Lower leg skin (tissue), 4 donors: ENCODE results near the gene FN3K. TPM values are rescaled to one million over a fixed set of nuclear protein-coding genes. Genes with fewer than 3 reads are reported as not detected.
A peak's percentile ranks its signal among the peaks of the same experiment; 100 is the strongest.

ENCODE experiments used
- DNase-seq, 2 donors: peaks; one replicate each; pipeline ENCODE4 v3.0.0-alpha.2; 2019; ENCODE audit warnings: low spot score in 2 of 2
- H3K4me3 ChIP-seq: fragments of 200-600 bp; sonication (generic); 2 replicates; pipeline ENCODE4 v1.5.1; 2017; ENCODE audit warnings: mild to moderate bottlenecking, low read depth; ENCODE audit not compliant: poor library complexity, severe bottlenecking
- POLR2A ChIP-seq, 2 donors: fragments of 450-650 bp; IDR thresholded peaks; one replicate each; pipeline ENCODE4 v1.6.1; 2016 to 2017; ENCODE audit warnings: antibody characterized with exemption in 2 of 2, mild to moderate bottlenecking in 1 of 2, moderate library complexity in 1 of 2
- WGBS, 2 donors: methylation state at CpG; one replicate each; pipeline ENCODE4 v1.1.5; 2018; 5-methylcytosine and 5-hydroxymethylcytosine counted together
- intact Hi-C: fragments of 100-400 bp; cut with DNase I; formaldehyde crosslinking; loops from one replicate; pipeline ENCODE4 v1.15.0; 2023; ENCODE audit warnings: low total_unique reads
- total RNA-seq, 4 donors: library from RNA; depleted of rRNA; stranded (reverse); fragments of >200 nt; gene quantifications; one replicate each; pipeline ENCODE4 v1.1.0, GENCODE V29; 2016
- TF ChIP-seq, protein P1 (sequence below), 3 donors: fragments of 450-650 bp; IDR thresholded peaks; one replicate each; pipeline ENCODE4 v1.5.1; 2016; ENCODE audit warnings: antibody characterized with exemption in 3 of 3, mild to moderate bottlenecking in 3 of 3, moderate library complexity in 2 of 3

The FN3K gene
- 1 to 10 TPM; 1.4 to 4.8 (median 3.3) TPM for total RNA-seq

DNA sequence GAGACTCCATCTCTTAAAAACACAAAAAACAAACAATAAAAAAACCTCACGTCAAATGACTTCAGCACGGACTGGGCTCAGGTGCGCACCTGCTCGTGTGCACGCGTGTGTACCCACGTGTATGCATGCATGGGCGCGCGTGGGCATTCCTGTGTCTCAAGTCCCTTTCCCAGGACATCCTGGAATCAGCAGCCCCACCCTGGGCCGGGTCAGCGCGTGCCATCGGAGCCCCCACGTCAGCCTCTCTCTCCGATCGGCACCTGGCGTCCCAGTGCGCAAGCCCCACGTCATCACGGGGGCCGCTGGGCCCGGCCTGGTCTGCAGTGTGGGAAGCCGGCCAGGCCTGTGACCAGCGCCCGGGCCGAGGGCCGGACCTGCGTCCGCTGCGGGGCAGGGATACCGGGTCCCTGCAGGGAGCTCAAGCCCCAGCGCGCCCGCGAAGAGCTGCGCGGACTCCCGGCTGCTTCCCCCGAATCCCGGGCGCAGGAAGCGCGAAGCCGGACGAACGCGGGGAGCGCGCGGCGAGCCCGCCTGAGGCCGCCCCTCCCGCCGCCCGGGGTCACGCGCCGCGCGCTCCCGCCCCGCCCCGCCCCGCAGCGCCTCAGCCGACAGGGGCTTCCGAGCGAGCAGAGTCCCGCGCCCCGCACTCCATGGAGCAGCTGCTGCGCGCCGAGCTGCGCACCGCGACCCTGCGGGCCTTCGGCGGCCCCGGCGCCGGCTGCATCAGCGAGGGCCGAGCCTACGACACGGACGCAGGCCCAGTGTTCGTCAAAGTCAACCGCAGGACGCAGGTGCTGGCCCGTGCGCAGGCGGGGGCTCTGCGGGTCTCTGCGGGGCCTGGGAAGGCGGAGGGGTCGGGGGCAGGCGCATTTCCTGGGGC, at the start of gene FN3K:
FN3K (plus strand) TSS at position 629 of the 880 bp plus-strand sequence; CDS start at position 651, 22 bp downstream.
- WGBS, 2 donors, result 6% methylated on average over 24 to 27 of the region's 101 CpGs
- no peak for DNase-seq
- peak within 1 kb of the TSS; percentile 56 for H3K4me3 ChIP-seq
- intact Hi-C loops, result no loop called here
- TF ChIP-seq, protein P1, sequence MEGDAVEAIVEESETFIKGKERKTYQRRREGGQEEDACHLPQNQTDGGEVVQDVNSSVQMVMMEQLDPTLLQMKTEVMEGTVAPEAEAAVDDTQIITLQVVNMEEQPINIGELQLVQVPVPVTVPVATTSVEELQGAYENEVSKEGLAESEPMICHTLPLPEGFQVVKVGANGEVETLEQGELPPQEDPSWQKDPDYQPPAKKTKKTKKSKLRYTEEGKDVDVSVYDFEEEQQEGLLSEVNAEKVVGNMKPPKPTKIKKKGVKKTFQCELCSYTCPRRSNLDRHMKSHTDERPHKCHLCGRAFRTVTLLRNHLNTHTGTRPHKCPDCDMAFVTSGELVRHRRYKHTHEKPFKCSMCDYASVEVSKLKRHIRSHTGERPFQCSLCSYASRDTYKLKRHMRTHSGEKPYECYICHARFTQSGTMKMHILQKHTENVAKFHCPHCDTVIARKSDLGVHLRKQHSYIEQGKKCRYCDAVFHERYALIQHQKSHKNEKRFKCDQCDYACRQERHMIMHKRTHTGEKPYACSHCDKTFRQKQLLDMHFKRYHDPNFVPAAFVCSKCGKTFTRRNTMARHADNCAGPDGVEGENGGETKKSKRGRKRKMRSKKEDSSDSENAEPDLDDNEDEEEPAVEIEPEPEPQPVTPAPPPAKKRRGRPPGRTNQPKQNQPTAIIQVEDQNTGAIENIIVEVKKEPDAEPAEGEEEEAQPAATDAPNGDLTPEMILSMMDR (IDR thresholded peaks at IDR 0.05), result no peak
- no peak for TF ChIP-seq POLR2A (IDR thresholded peaks at IDR 0.05)

DNA sequence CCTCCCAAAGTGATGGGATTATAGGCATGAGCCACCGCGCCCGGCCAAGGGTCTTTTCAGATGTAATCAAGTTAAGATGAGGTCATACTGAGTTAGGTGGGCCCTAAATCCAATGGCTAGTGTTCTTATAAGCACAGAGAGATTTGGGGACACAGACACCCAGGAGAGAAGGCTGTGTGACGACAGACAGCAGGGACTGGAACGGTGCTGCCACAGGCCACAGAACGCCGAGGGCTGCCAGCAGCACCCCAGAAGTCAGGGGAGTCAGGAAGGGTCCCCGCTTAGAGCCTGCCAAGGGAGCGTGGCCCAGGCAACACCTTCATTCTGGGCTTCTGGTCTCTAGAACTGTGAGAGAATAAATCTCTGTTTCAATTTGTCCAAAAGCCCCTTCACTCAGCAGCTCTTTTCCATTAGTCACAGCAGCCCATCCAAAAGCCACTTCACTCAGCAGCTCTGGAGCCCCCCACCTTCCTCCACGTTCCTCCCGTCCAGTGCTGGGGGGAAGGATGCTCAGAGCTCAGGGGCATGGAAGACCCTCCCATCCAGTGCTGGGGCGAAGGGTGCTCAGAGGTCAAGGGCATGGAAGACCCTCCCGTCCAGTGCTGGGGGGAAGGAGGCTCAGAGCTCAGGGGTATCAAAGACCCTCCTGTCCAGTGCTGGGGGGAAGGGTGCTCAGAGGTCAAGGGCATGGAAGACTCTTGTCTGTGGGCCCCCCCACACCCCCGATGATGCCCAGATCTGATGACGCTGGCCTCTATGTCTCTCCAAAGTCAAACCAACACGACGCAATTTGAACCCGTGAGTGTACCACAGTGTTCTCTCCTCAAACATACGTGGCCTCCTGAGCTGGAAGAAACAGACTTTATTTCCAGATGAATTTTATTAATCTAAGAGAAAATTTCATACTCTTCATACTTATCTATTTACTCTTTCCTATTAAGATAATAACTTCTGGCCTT, 48.8 kb upstream of the FN3K start:
- WGBS, 2 donors, result 86 to 90% methylated on average over 19 of the region's 19 CpGs
- no peak for DNase-seq
- intact Hi-C loops, result no loop called here
- TF ChIP-seq, protein P1 (IDR thresholded peaks at IDR 0.05), result no peak
- TF ChIP-seq POLR2A (IDR thresholded peaks at IDR 0.05), result no peak
- H3K4me3 ChIP-seq, result no peak overlapping the region

DNA sequence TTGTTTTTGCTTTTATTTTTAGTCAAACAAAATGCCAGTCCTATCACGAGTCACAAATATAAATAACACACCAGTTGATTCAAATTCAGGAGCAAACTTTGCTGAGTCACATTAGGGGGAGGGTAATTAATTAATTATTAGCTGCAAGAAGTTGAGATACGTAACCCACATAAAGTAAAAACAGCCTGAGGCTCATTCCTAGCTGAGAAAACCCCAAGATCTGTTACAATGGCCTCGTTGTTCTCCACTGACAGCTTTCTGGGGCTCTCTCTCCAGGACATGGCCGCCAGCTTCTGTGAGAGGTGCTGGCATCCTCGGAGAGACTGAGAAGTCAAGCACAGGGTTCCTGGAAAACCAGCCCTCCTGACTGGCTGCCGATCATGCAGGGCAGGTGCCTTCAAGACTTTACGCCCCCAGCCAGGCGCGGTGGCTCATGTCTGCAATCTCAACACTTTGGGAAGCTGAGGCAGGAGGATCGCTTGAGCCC, 48.0 kb upstream of the FN3K start:
- 61 to 68% methylated on average over 10 of the region's 10 CpGs for WGBS, 2 donors
- no peak overlapping the region for H3K4me3 ChIP-seq
- DNase-seq, result no peak
- no peak for TF ChIP-seq POLR2A (IDR thresholded peaks at IDR 0.05)
- TF ChIP-seq, protein P1 (IDR thresholded peaks at IDR 0.05), result no peak
- intact Hi-C loops, result no loop called here

DNA sequence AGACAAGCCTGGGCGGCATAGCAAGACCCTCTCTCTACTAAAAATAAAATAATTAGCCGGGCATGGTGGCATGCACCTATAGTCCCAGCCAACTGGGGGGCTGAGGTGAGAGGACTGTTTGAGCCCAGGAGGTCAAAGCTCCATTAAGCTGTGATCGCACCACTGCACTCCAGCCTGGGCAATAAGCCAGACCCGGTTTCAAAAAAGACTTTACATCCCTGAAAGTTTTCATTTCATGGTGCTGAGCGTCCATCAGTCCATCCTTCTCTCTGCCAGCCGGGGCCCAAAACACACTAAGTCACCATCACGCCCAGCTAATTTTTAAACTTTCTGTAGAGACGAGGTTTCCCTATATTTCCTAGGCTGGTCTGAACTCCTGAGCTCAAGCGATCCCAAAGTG, 47.5 kb upstream of the FN3K start:
- intact Hi-C loops, result no loop called here
- WGBS, 2 donors, result 84 to 96% methylated on average over 9 of the region's 9 CpGs
- no peak overlapping the region for H3K4me3 ChIP-seq
- TF ChIP-seq, protein P1 (IDR thresholded peaks at IDR 0.05), result no peak
- no peak for TF ChIP-seq POLR2A (IDR thresholded peaks at IDR 0.05)
- no peak for DNase-seq

DNA sequence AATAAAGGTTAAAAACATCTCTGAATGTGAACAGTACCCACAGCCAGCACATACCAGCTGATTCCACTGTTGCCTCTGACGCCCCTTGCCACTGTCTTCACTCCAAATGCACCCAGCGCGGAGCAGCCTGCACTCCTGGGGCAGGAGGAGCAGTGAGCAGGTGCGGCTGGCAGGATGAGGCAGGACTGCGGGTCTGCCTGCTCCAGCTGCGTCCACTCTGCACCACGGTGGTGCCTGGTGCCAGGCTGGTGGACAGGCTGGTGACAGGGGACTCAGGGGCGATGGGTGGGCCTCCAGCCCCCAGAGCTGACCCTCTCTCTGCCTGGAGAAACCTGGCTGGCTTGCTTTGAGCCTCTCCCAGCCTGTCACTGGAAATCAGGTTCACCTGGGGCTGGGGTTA, 46.3 kb upstream of the FN3K start:
- 82 to 91% methylated on average over 8 of the region's 8 CpGs for WGBS, 2 donors
- no peak for DNase-seq
- intact Hi-C loops, result no loop called here
- H3K4me3 ChIP-seq, result no peak overlapping the region
- TF ChIP-seq, protein P1 (IDR thresholded peaks at IDR 0.05), result no peak
- no peak for TF ChIP-seq POLR2A (IDR thresholded peaks at IDR 0.05)
